A549 (cell line): ENCODE results near the gene SYT13.

Source experiments
- CTCF ChIP-seq: fragments of >200 bp; sonication (Bioruptor Twin); formaldehyde crosslinking; IDR thresholded peaks from 3 replicates; pipeline ENCODE4 v1.5.1; 2016
- POLR2A ChIP-seq: IDR thresholded peaks from 2 replicates; pipeline ENCODE4 v1.6.1; 2012; ENCODE audit warnings: mild to moderate bottlenecking, low read length
- RFX5 ChIP-seq: fragments of 450-650 bp; IDR thresholded peaks from 2 replicates; pipeline ENCODE4 v1.7.1; 2014; ENCODE audit warnings: antibody characterized with exemption, mild to moderate bottlenecking, moderate library complexity
- TF ChIP-seq, protein P1 (sequence below): IDR thresholded peaks from 2 replicates; pipeline ENCODE4 v1.6.1; 2012

DNA sequence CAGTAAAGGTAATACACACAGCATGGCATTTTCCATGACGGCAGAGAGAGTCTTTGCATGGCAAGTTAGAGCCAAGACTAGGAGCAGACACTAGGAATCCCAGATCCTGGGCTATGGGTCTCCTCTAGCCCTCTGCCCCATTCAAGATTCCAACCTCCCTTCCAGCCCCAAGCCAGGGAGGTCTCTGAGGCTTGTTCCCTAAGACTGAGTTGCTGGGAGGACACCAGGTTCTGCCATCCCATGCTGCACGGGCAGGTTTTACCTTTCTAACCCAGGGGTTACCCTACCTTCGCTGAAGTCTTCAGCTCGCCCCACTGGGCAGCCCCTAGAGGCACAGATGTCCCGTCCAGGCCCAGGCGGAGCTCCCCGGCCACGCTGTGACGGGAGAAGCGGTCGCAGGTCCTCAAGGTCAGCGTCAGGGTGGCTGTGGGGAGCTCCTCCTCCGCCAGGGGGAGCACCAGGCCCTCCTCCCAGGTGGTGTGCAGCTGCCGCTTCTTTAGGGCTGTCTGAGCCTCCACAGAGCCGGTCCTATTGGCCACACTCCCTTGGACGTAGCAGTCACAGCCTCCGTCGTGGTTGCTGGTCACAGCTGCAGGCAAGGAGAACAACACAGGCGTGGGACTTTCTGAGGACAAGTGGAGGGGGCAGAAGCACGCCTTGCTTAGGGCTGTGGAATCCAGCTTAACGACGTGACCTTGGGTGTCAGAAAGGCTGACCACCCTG is 33.8 kb downstream of the SYT13 start:
- peak; percentile 82 for TF ChIP-seq CTCF
- TF ChIP-seq, protein P1, sequence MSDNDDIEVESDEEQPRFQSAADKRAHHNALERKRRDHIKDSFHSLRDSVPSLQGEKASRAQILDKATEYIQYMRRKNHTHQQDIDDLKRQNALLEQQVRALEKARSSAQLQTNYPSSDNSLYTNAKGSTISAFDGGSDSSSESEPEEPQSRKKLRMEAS, result peak; percentile 25; the same call in 1 of the 2 replicates
- no peak for TF ChIP-seq RFX5
- no peak for TF ChIP-seq POLR2A
